Sigmoid colon (tissue), 4 donors: Measurements from ENCODE around the gene C3orf70.

Source experiments
- CTCF ChIP-seq, 4 experiments: fragments of 450-650 bp in 3 of 4; fragments of 200-600 bp in 1 of 4; IDR thresholded peaks; one replicate each; pipeline ENCODE4 v1.5.1; 2016 to 2019; ENCODE audit warnings: antibody characterized with exemption in 4 of 4, mild to moderate bottlenecking in 3 of 4, moderate library complexity in 2 of 4
- EP300 ChIP-seq, 4 donors: sonication (generic); formaldehyde crosslinking; IDR thresholded peaks; one replicate each; pipeline ENCODE4 v1.6.1; 2017; ENCODE audit warnings: antibody characterized with exemption in 4 of 4
- POLR2A ChIP-seq, 2 donors: fragments of 450-650 bp; IDR thresholded peaks; one replicate each; pipeline ENCODE4 v1.6.1; 2016; ENCODE audit warnings: antibody characterized with exemption in 2 of 2, mild to moderate bottlenecking in 2 of 2, moderate library complexity in 2 of 2
- POLR2AphosphoS5 ChIP-seq, 4 donors: sonication (generic); formaldehyde crosslinking; IDR thresholded peaks; one replicate each; pipeline ENCODE4 v1.6.1; 2017; ENCODE audit warnings: antibody characterized with exemption in 4 of 4

- TF ChIP-seq EP300 (IDR thresholded peaks at IDR 0.05) (no peak), CTCF (IDR thresholded peaks at IDR 0.05) (no peak), POLR2A (IDR thresholded peaks at IDR 0.05) (no peak), POLR2AphosphoS5 (IDR thresholded peaks at IDR 0.05) (no peak)
Observed at GRCh38 chr3:185063431-185063830, 89.4 kb downstream of the C3orf70 start.
